Myocyte (in vitro differentiated cells): ENCODE data around the gene ABCA7. TPM values are rescaled to one million over a fixed set of nuclear protein-coding genes. Genes with fewer than 3 reads are reported as not detected.
"Not testable (repeated sequence)": the region's sequence is repeated elsewhere in the genome, so short reads cannot be mapped to it uniquely, and the experiment has no call there.

Source experiments
- DNase-seq: peaks from one replicate; pipeline ENCODE4 v3.0.0-alpha.2; 2012; ENCODE audit warnings: low read depth
- total RNA-seq: library from RNA; depleted of rRNA; stranded (reverse); fragments of >200 nt; gene quantifications from 2 replicates; pipeline ENCODE4 v1.2.3, GENCODE V29; 2014

ABCA7 gene
- total RNA-seq, 1 donor from 2014 or later = 43.0 TPM

DNA sequence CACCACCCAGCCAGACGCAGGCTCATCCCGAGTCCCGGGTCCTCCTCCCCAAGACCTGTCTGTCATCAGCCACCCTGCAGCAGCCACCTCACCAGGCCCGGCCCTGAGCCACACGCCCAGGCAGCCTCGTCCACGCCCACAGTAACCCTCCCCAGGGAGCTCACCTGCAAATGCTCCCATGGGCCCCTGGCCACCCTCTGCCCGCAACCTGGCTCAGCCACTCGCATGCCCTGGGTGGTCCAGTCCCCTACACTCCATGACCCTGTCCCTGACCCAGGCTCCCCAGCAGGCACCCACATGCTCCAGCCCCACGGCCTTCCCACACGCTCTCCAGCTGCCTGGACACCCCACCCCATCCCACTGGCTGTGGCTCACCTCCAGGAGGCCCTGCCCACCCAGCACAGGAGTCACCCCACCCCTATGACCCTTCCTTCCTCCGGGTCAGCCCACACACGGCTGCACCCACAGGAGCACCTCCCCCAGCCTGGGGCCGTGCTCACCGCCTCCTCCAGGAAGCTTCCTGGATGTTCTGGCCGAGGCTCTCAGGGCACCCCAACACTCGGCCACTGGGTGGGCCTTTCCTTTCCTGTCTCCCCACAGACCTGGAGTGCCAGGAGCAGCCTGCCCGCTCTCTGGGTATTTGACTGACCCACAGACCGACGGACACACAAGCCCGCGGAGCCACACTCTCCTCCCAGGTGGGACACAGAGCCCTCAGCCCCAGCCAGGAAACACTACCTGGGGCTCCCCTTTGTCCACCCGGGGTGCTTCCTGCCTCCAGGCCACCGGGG lies 22.6 kb upstream of the ABCA7 start:
- DNase-seq = no peak

DNA sequence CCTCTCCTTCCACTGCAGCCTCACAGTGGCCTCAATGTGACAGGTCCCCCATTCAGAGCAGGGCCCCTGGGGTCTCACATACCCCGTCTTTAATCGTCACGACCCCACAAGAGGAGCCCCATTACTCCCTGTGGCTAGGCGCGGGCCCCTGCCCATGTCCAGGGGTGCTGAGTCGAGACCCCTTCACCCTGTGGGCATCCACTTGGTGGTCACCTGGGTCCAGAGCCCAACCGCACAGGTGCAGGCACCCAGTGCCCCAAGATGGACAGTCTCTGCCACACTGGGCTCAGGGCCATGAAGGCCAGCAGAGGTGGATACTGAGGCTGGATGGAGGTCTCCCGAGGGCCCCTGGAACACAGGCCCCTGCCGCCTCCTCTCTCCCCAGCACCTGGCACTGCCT lies 22.0 kb upstream of the ABCA7 start:
- DNase-seq = no peak

DNA sequence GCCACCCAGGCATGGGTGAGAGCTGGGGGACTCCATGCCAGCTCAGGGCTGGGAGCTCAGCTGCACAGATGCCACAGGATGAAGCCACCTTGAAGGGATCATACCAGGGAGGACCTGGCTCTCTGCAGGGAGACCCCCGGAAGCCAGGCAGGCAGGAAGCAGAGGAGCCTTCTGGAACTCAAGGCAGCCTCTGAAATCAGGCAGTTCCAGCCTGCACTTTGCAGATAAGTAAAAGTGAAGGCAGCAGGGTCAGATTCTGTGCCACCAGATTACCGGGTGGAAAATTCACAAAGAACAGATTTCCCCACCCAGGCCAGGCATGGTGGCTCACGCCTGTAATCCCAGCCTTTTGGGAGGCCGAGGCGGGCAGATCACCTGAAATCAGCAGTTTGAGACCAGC lies 21.5 kb upstream of the ABCA7 start:
- DNase-seq = no peak

DNA sequence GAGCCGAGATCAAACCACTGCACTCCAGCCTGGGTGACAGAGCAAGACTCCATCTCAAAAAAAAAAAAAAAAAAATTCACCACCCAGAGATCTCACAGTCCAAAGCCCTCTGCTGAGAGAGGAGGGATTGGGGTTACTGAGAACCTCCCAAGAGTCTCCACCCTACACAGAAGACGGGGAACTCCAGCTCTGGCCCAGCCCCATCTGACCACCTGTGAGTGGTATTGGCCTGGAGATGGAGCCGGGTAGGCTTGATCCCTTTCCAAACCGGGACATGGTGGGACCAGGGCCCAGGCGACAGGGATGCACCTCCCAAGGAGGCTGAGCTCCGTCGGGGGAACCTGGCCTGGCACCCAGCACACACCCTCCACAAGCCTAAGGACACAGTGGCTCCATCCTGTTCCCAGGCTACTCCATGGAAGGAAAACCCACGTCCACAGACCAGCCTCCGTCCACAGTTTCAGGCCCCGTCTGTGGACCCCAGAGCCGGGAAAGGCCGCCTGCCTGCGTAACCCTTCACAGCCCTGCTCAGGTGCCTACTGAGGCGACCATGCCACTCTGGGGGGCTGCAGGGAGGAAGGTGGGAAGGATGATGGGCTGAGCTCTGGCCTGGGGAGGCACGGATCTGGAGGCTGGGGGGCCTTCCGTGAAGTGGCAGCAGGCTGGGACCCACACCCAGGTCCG lies 20.8 kb upstream of the ABCA7 start:
- DNase-seq = no peak

DNA sequence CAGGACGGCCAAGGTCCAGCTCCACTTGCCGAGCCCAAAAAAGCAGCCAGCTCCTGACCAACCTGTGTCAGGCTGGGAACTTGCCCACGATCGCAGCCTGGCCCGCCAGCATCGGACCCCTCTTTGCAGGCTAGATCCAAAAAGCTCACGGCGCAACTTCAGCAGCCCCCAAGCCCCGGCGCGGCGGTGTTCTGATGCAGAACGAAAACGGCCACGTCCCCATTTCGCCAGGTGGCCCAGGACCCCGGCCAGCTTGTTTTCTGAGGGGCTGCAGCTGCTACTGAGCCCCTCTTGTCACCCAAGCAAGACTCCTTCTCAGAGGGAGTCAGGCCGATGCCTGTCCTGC lies 20.3 kb upstream of the ABCA7 start:
- DNase-seq = no peak

DNA sequence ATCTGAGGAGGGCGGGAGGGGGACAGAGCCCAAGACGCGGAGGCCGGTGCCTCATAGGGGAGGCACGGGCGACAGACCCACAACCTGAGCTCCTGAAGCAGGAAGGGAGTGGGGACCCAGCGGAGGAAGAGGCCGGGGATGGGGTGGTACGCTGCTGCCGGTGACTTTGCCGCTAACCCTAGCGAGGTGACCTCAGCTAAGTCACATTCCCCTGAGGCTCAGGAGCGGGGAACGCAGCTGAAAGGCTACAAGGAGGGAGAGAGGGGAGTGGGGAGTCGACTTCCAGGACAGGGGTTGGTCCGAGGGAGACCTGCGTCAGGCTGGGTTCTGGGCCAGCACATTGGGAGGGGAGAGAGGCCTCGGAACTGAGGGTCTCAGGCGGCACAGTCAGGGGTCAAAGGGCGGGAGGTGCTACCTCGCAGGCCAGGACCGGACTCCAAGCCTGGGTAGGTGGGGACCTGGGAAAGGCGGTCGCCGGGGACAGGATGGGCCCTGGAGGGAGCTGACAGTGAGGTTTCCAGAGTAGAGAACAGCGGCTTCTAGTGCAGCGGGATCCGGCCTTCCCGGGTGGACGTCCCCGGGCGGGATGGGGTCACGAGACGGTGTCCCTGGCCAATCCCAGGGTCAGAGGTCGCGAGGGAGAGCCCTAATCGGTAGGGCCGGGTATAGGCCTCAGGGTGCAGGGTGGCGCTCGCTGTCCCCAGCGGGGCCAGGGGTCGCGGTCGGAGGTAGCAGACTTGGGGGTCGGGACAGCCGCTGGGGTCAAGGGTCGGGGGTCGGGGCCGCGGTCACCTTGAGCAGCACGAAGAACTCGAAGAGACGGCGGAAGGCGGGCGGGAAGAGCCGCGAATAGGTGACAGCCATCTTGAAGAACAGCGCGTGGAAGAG lies 19.7 kb upstream of the ABCA7 start:
- DNase-seq = no peak

DNA sequence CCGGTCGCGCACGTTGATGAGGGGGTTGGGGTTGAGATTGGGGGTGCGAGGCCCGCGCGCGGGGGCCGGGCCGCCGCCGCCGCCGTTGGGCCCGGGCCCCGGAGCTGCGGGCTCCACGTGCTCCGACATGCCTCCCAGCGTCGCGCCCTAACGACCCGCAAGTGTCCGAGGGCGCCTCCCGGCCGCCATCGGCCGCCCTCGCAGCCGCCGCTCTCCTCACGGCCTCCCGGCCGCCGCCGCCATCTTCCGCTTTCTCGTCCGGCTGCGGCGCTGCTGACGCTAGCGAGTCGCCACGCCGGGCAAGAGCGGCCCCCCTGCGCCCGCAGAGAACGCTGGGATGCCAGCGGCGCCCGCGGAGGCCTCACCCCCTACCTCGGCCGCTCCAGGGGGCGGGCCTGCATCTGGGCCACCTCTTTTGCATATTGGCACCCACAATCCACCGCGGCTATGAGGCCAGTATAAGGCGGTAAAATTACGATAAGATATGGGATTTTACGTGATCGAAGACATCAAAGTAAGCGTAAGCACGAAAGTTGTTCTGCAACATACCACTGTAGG lies 19.0 kb upstream of the ABCA7 start, which contains the start of gene TMEM259:
TSS of gene TMEM259 (minus strand) at position 256 of the 558 bp plus-strand sequence. CDS start at position 129, 127 bp downstream.
- peak; percentile 98 for DNase-seq

DNA sequence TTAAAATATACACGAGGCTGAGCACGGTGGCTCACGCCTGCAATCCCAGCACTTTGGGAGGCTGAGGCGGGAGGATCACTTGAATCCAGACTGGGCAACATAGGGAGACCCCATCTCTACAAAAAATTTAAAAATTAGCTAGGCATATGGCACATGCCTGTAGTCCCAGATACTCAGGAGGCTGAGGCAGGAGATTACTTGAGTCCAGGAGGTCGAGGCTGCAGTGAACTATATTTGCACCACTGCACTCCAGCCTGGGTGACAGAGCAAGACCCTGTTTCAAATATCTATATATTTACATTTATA lies 16.1 kb upstream of the ABCA7 start:
- not testable (repeated sequence) for DNase-seq

DNA sequence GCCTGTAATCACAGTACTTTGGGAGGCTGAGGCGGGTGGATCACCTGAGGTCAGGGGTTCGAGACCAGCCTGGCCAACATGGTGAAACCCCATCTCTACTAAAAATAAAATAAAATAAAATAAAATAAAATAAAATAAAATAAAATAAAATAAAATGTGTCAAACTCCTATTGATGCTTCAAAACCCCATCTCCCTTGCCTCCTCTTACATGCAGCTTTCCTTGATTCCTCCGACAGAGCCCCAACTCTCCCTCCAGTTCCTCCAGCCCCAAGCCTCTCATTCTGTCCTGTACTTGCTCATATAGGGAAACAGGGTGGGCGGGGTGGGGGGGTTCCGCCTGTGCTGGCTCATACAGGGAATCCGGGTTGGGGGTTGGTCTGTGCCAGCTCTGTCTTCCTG lies 14.8 kb upstream of the ABCA7 start:
- DNase-seq = not testable (repeated sequence)

DNA sequence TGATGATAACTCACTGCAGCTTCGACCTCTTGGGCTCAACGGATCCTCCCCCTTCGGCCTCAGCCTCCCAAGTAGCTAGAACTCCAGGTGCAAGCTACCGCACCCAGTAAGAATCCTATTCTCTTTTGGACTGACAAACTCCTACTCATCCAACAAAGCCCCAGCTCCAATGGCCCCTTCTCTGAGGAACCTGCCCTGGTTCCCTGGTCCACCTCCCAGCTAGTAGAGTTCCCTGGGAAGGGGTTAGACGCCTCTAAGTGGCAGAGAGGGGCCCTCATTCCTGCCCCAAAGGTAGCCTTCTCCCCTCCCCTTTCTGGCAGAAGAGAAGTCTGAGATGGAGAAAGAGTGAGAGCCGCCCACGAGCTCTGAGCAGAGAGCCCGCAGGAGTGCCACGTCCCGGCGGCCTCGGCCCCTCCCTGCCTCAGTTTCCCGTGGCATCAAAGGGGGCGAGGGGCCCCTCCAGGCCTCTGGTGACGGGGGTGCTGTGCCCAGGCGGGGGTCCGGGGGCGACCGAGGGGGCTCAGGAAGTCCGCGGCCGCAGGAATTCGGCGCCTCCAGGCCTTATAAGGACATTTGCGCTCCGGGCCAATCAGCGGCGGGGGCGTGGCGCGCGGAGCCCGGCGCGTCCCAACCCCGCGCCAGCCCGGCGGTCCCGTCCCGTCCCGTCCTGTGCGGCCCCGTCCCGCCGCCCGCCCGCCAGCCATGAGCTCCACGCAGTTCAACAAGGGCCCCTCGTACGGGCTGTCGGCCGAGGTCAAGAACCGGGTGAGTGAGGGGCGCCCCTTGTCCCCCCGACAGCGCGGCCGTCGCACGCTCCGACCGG lies 13.7 kb upstream of the ABCA7 start, which contains the start of gene CNN2:
TSS of gene CNN2 (plus strand) at position 649 of the 823 bp plus-strand sequence. CDS start at position 703, 54 bp downstream.
- DNase-seq = peak; percentile 80

DNA sequence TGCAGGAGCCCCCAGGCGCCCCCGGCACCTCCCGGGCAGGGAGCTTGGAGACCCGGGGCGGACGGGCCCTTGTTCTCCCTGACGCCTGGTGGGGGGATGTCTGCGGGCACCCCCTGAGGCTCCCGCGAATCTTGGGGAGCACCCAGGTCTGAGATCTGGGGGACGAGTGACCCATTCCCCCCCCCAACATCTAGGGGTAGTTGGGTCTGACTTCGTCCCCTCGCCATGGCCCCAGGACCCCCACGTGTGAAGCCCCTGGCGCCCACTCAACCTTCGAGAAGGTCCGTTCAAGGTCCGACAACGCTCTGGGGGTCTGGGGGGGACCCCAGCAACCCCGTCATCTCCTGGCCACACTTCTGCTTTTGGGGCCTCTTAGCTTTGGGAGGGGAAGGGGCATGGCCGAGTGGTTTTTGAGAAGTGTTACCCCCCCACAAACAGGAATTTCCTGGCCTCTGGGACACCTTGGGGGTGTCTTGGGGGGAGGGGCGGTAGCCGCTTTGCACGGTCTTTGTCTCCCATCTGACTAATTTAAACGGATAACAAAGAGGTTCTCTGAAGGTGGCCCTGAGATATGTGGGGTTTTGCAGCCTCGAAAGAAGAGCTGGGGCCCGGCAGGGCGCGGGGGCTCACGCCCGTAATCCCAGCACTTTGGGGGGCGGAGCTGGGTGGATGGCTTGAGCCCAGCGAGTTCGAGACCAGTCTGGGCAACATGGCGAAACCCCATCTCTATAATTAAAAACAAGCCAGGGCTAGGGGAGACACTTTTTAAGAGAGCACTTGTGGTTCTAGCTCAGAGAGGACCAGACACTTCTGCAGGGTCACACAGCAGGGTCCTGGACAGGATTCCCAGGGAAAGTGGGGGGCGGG lies 12.9 kb upstream of the ABCA7 start:
- DNase-seq = peak; percentile 36

DNA sequence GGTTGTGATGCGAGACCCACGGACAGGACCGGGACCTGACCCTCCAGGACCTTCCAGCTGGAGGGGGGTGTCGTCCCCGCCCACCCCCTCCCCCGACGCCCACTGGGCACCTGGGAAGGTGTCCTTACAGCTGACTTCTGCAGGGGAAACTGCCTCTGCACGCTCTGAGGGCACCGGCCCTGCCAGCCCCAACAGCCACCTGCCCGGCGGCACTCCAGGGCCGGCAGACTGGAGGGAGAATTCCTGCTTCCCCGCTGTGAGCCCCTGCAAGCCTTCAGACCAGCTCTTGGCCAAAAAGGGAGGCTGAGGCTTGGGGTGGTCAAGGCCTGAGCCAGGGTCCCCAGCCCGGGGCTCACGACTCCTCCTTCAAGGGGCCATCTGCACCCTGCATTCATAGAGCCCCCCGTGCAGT lies 12.3 kb upstream of the ABCA7 start:
- DNase-seq = peak; percentile 14

DNA sequence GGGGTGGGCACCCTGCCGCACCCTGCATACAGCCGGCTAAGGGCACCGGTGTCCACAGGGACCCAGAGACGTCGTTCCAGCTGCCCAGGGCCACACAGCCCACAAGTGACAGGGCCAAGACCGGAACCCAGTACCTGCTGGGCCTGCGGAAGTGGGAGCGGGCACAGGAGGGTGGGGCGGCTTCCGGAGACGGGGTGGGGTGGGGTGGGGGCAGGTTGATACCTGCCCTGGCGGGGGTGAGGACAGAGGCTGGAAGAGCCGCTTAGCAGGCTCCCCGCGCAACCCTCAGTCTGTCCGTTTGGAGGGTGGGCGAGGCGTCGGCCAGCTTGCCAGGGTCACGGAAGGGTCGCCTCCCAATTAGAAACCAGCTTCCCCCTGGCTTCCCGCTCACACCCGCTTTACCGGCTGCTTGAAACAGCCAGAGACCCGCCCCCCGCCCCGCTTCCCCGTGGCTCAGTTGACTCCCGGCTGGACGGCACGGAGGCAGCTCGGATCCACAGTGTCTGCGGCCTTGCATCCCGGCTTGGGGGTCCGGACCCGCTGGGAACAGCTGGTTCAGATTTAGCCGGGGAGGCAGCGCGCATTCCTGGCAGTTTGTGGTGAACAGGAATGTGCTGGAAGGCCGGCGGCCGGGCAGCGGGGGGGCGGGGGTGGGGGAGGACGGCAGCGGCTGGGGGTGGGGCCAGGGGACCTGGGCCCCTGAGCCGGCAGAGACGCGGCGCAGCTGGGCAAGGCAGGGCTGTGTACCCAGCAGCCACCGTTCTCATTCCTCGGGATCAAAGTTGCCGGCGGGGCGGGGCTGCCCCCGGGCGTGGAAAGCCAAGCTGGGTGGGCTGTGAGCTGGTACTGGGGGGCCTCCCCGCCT lies 11.6 kb upstream of the ABCA7 start:
- DNase-seq = peak; percentile 97

DNA sequence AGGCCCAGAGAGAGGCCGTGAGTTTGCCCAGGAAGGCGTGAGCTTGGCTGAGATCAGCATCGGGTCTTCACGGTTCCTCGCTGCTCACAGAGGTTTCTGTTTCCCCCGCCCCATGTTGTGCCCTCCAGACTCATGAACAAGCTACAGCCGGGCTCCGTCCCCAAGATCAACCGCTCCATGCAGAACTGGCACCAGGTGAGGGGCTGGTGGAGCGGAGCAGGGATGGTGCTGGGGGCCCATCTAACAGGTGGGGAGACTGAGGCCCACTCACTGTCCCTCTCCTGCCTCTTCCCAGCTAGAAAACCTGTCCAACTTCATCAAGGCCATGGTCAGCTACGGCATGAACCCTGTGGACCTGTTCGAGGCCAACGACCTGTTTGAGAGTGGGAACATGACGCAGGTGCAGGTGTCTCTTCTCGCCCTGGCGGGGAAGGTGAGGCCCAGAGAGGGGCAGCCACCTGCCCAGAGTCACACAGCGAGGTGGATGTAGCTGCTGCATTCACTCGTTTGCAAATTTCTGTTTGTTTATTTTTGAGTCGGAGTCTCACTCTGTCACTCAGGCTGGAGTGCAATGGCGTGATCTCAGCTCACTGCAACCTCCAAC lies 7.5 kb upstream of the ABCA7 start:
- no peak for DNase-seq

DNA sequence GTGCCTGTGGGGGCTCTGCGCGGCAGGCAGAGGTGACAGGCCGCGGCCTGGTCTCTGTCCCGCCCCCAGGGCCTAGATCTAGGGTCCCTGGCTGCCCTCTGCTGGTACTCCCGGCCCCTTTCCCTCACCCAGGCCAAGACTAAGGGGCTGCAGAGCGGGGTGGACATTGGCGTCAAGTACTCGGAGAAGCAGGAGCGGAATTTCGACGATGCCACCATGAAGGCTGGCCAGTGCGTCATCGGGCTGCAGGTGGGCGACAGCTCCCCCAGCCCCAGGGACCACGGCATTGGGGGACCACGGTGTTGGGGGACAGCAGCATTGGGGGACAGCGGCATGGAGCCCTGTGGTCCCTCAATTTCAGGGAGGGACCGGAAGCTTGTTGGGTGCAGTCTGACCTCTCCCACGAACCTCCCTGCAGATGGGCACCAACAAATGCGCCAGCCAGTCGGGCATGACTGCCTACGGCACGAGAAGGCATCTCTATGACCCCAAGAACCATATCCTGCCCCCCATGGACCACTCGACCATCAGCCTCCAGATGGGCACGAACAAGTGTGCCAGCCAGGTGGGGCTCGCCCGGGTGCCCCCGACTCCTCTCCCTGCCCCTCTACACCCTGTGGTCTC lies 3.8 kb upstream of the ABCA7 start:
- no peak for DNase-seq

DNA sequence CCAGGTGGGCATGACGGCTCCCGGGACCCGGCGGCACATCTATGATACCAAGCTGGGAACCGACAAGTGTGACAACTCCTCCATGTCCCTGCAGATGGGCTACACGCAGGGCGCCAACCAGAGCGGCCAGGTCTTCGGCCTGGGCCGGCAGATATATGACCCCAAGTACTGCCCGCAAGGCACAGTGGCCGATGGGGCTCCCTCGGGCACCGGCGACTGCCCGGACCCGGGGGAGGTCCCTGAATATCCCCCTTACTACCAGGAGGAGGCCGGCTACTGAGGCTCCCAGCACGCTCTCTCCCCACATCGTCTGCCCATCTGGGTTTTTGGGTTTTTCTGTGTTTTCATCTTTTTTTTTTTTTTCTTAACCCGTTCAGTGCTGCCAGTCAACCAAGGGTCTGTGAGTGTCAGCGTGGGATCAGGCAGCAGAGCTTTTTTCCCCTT lies 2.3 kb upstream of the ABCA7 start:
- DNase-seq = no peak

DNA sequence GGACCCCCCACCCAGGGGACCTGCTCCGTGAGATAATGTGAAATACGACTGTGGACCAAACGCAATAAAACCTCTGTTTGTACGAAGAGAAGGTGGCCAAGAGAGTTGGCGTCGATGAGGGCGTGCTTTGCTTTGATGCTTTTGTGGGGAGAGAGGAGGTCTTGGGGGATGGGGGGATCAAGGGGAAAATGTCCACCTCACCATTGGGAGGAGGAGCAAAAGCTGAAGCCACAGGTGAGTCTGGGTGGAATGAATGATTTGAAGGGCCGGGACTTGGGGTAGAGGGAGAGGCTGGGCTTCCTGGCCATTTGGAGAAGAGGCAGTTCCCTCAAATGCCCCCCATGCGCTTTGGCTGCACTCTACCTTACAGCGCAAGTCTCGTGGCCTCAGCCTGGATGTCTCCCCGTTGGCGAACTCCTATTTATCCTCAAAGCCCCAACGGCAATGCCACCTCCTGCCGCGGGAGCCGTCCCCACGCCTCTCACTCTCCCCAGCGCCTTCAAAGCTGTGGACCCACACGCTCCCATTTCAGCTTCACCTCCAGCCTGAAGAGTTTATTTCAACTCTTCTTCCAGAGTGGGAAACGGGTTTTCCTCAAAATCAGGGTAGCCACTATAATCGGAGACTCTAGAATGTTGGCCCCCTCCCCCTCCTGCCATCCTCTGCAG lies 795 bp upstream of the ABCA7 start:
- DNase-seq = no peak
